CD14-positive monocyte (primary cell): ENCODE measurements around the gene FBXL2. TPM values are rescaled to one million over a fixed set of nuclear protein-coding genes. Genes with fewer than 3 reads are reported as not detected.
A peak's percentile ranks its signal among the peaks of the same experiment; 100 is the strongest.
"Not testable (repeated sequence)": the region's sequence is repeated elsewhere in the genome, so short reads cannot be mapped to it uniquely, and the experiment has no call there.

Source experiments
- DNase-seq, 3 donors: peaks; one replicate each; pipeline ENCODE4 v3.0.0-alpha.2; 2011 to 2022
- H2AFZ ChIP-seq: 2 replicates; pipeline ENCODE4 v1.6.0; 2012; ENCODE audit warnings: mild to moderate bottlenecking, low read depth, low read length, inconsistent platforms; ENCODE audit not compliant: insufficient read depth, poor library complexity, severe bottlenecking
- H3K27ac ChIP-seq, 2 donors: 1 replicate in 1 of 2; 2 replicates in 1 of 2; pipeline ENCODE4 v1.5.1; 2012 to 2013; ENCODE audit warnings: low read length in 2 of 2, control low read depth in 1 of 2, inconsistent platforms in 1 of 2, low read depth in 1 of 2, mild to moderate bottlenecking in 1 of 2
- H3K27me3 ChIP-seq, 2 donors: one replicate each; pipeline versions ENCODE4 v1.6.0 to v1.6.1; 2011 to 2013; ENCODE audit warnings: low read length in 2 of 2; ENCODE audit not compliant: control insufficient read depth in 2 of 2, insufficient read depth in 2 of 2
- H3K36me3 ChIP-seq, 2 donors: replicated peaks in 1 of 2; 1 replicate in 1 of 2; 2 replicates in 1 of 2; pipeline versions ENCODE4 v1.5.1 to v1.6.1; 2012 to 2013; ENCODE audit warnings: low read length in 2 of 2, control low read depth in 1 of 2, inconsistent platforms in 1 of 2, mild to moderate bottlenecking in 1 of 2; ENCODE audit not compliant: insufficient read depth in 2 of 2, control insufficient read depth in 1 of 2
- H3K4me1 ChIP-seq, 2 donors: 1 replicate in 1 of 2; 2 replicates in 1 of 2; pipeline versions ENCODE4 v1.5.1 to v1.6.1; 2012 to 2013; ENCODE audit warnings: low read length in 2 of 2, control low read depth in 1 of 2, inconsistent platforms in 1 of 2, mild to moderate bottlenecking in 1 of 2, moderate library complexity in 1 of 2; ENCODE audit not compliant: insufficient read depth in 2 of 2, control insufficient read depth in 1 of 2
- H3K4me2 ChIP-seq: replicated peaks from 2 replicates; pipeline ENCODE3; 2012; ENCODE audit warnings: low read length, moderate library complexity, mild to moderate bottlenecking; ENCODE audit not compliant: poor library complexity, severe bottlenecking; ENCODE audit errors: extremely low read depth
- H3K4me3 ChIP-seq, 3 experiments: fragments of 200-600 bp in 1 of 3; sonication (generic) in 1 of 3; replicated peaks in 1 of 3; 1 replicate in 2 of 3; 2 replicates in 1 of 3; pipeline ENCODE4 v1.5.1; 2011 to 2013; ENCODE audit warnings: low read length in 3 of 3, mild to moderate bottlenecking in 3 of 3, control low read depth in 2 of 3, low read depth in 2 of 3, inconsistent platforms in 1 of 3, moderate library complexity in 1 of 3
- H3K79me2 ChIP-seq: 2 replicates; pipeline ENCODE4 v1.6.0; 2012; ENCODE audit warnings: mild to moderate bottlenecking, control low read depth, inconsistent platforms, low read length, moderate library complexity; ENCODE audit not compliant: insufficient read depth
- H3K9ac ChIP-seq: 2 replicates; pipeline ENCODE4 v1.6.0; 2017; ENCODE audit warnings: low read length, mild to moderate bottlenecking; ENCODE audit not compliant: insufficient read depth, poor library complexity, severe bottlenecking
- H3K9me3 ChIP-seq, 2 donors: replicated peaks in 1 of 2; 1 replicate in 1 of 2; 2 replicates in 1 of 2; pipeline versions ENCODE4 v1.5.1 to v1.6.1; 2012 to 2013; ENCODE audit warnings: low read length in 2 of 2, control low read depth in 1 of 2; ENCODE audit not compliant: control insufficient read depth in 1 of 2, insufficient read depth in 1 of 2
- H4K20me1 ChIP-seq: 2 replicates; pipeline ENCODE4 v1.6.0; 2012; ENCODE audit warnings: mild to moderate bottlenecking, low read length, control low read depth, moderate library complexity; ENCODE audit not compliant: insufficient read depth
- H3K27ac Mint-ChIP-seq, 7 donors: one replicate each; pipeline ENCODE4 v1.8.0; 2020; ENCODE audit warnings: mild to moderate bottlenecking in 7 of 7, mixed read lengths in 7 of 7, moderate library complexity in 6 of 7, inconsistent platforms in 2 of 7
- H3K27me3 Mint-ChIP-seq, 3 donors: one replicate each; pipeline ENCODE4 v1.8.0; 2021 to 2022; ENCODE audit warnings: low read depth in 3 of 3, mild to moderate bottlenecking in 3 of 3, mixed read lengths in 3 of 3, moderate library complexity in 3 of 3, inconsistent platforms in 1 of 3
- H3K36me3 Mint-ChIP-seq, 2 donors: one replicate each; pipeline ENCODE4 v1.8.0; 2020; ENCODE audit warnings: mixed read lengths in 2 of 2, inconsistent platforms in 1 of 2, mild to moderate bottlenecking in 1 of 2
- H3K4me1 Mint-ChIP-seq: one replicate; pipeline ENCODE4 v1.8.0; 2020; ENCODE audit warnings: mild to moderate bottlenecking, mixed read lengths
- H3K4me3 Mint-ChIP-seq, 2 donors: one replicate each; pipeline ENCODE4 v1.8.0; 2020; ENCODE audit warnings: mild to moderate bottlenecking in 2 of 2, mixed read lengths in 2 of 2, moderate library complexity in 1 of 2
- H3K9me3 Mint-ChIP-seq, 7 donors: one replicate each; pipeline ENCODE4 v1.8.0; 2020 to 2022; ENCODE audit warnings: mixed read lengths in 7 of 7, mild to moderate bottlenecking in 6 of 7, moderate library complexity in 6 of 7, inconsistent platforms in 2 of 7
- CTCF ChIP-seq: fragments of 200-600 bp; IDR thresholded peaks from one replicate; pipeline ENCODE4 v1.8.0; 2022; ENCODE audit warnings: antibody characterized with exemption, mild to moderate bottlenecking
- WGBS: methylation state at CpG from one replicate; pipeline ENCODE4 v1.1.5; 2013; ENCODE audit warnings: missing lambda C conversion rate; ENCODE audit not compliant: insufficient coverage; 5-methylcytosine and 5-hydroxymethylcytosine counted together
- intact Hi-C, 2 donors: fragments of 100-400 bp; cut with micrococcal nuclease; formaldehyde crosslinking; loops; one replicate each; pipeline versions ENCODE4 v1.15.0 to v1.15.1; 2023
- polyA plus RNA-seq, 3 donors: library from polyadenylated mRNA; depleted of rRNA in 1 of 3; unstranded in 2 of 3; stranded (reverse) in 1 of 3; fragments of 300-500 nt in 2 of 3; fragments of >200 nt in 1 of 3; fragmentation: Illumina TruSeq in 2 of 3; gene quantifications; 1 replicate in 2 of 3; 2 replicates in 1 of 3; pipeline ENCODE4 v1.2.3, GENCODE V29; 2012 to 2021

Gene FBXL2
- polyA plus RNA-seq, 3 donors = not detected

- Histone ChIP-seq H3K4me1 (no peaks in the 10 kb centered on the region), H3K79me2 (no peaks in the 10 kb centered on the region), H4K20me1 (no peaks in the 10 kb centered on the region), H3K27me3 (no peaks in the 10 kb centered on the region), H3K4me3 (no peak overlapping the region), H2AFZ (no peak overlapping the region), H3K9me3 (peaks cover 5 to 15% of the 10 kb centered on the region in 2 donors), H3K36me3 (no peaks in the 10 kb centered on the region), H3K4me2 (no peak overlapping the region), H3K27ac (no peak overlapping the region), H3K9ac (no peak overlapping the region)
- Mint-ChIP-seq H3K9me3 (peaks cover 7 to 26% (median 16%) of the 10 kb centered on the region in 7 donors), H3K27me3 (no peaks in the 10 kb centered on the region), H3K4me1 (no peaks in the 10 kb centered on the region), H3K27ac (no peak overlapping the region), H3K36me3 (no peaks in the 10 kb centered on the region), H3K4me3 (no peak overlapping the region)
- intact Hi-C loops = no loop called here
- no peak for TF ChIP-seq CTCF
- no CpG with 5 or more reads among the region's 2 CpGs for WGBS
- DNase-seq = no peak
These were observed 54.2 kb downstream of the FBXL2 start for GRCh38 chr3:33331414-33331813.

- H3K9me3 ChIP-seq = peaks cover 5 to 15% of the 10 kb centered on the region in 2 donors
- H3K4me3 ChIP-seq = no peak overlapping the region
- no peaks in the 10 kb centered on the region for H3K4me1 ChIP-seq
- no peaks in the 10 kb centered on the region for H3K79me2 ChIP-seq
- TF ChIP-seq CTCF = no peak
- no peak overlapping the region for H3K9ac ChIP-seq
- H2AFZ ChIP-seq = no peak overlapping the region
- H3K4me2 ChIP-seq = no peak overlapping the region
- DNase-seq = no peak
- Mint-ChIP-seq H3K4me3 (no peak overlapping the region), H3K27me3 (no peaks in the 10 kb centered on the region), H3K36me3 (no peaks in the 10 kb centered on the region), H3K4me1 (no peaks in the 10 kb centered on the region), H3K9me3 (peaks cover 7 to 26% (median 19%) of the 10 kb centered on the region in 7 donors), H3K27ac (no peak overlapping the region)
- H3K36me3 ChIP-seq = no peaks in the 10 kb centered on the region
- WGBS = no CpG with 5 or more reads among the region's 2 CpGs
- no peak overlapping the region for H3K27ac ChIP-seq
- no peaks in the 10 kb centered on the region for H4K20me1 ChIP-seq
- intact Hi-C loops = no loop called here
- H3K27me3 ChIP-seq = no peaks in the 10 kb centered on the region
These were observed 57.1 kb downstream of the FBXL2 start for GRCh38 chr3:33334364-33334763.

- intact Hi-C loops, H3K36me3 Mint-ChIP-seq, H3K4me1 ChIP-seq, H3K27me3 Mint-ChIP-seq, H3K36me3 ChIP-seq, H3K4me2 ChIP-seq, H3K4me1 Mint-ChIP-seq, H3K4me3 Mint-ChIP-seq, H2AFZ ChIP-seq, H3K4me3 ChIP-seq, DNase-seq, H4K20me1 ChIP-seq, H3K79me2 ChIP-seq, H3K27ac ChIP-seq, H3K9ac ChIP-seq, H3K9me3 ChIP-seq, H3K27me3 ChIP-seq: not testable (repeated sequence)
- Mint-ChIP-seq H3K9me3 (peaks cover 7 to 26% (median 13%) of the 10 kb centered on the region in 7 donors), H3K27ac (peak overlapping the region in 1 of 7 donors; percentile 26)
These were observed 61.8 kb downstream of the FBXL2 start for GRCh38 chr3:33338936-33339465.
